GM18909 (cell line): ENCODE data around the gene INPP5A.
"Not testable (repeated sequence)": the region's sequence is repeated elsewhere in the genome, so short reads cannot be mapped to it uniquely, and the experiment has no call there.

Source experiments
- ATAC-seq: cut with Tn5 transposase; IDR thresholded peaks from one replicate; pipeline ENCODE4 v1.9.1; 2021; ENCODE audit warnings: mild to moderate bottlenecking; ENCODE audit not compliant: unreplicated experiment, poor library complexity

The INPP5A gene

GRCh38 chr10:132815168-132815857 is 277.7 kb downstream of the INPP5A start:
- no peak for ATAC-seq

- no peak for ATAC-seq
Measured at GRCh38 chr10:132816718-132817117, 279.1 kb downstream of the INPP5A start.

GRCh38 chr10:132817701-132818211 is 280.2 kb downstream of the INPP5A start:
- ATAC-seq, result no peak

GRCh38 chr10:132820056-132820455 is 282.5 kb downstream of the INPP5A start:
- ATAC-seq, result no peak

- not testable (repeated sequence) for ATAC-seq
Measured at GRCh38 chr10:132825783-132826523, 288.4 kb downstream of the INPP5A start.

GRCh38 chr10:132826524-132827422 is 289.2 kb downstream of the INPP5A start:
- ATAC-seq, result no peak

- no peak for ATAC-seq
Measured at GRCh38 chr10:132827423-132827789, 289.8 kb downstream of the INPP5A start.

GRCh38 chr10:132827861-132828539 is 290.4 kb downstream of the INPP5A start:
- no peak for ATAC-seq

GRCh38 chr10:132828681-132829080 is 291.1 kb downstream of the INPP5A start:
- no peak for ATAC-seq

GRCh38 chr10:132829403-132829802 is 291.8 kb downstream of the INPP5A start:
- ATAC-seq, result no peak

- no peak for ATAC-seq
Measured at GRCh38 chr10:132832186-132832969, 294.8 kb downstream of the INPP5A start.
